ENCODE measurements around the gene PTPRM.

DNA sequence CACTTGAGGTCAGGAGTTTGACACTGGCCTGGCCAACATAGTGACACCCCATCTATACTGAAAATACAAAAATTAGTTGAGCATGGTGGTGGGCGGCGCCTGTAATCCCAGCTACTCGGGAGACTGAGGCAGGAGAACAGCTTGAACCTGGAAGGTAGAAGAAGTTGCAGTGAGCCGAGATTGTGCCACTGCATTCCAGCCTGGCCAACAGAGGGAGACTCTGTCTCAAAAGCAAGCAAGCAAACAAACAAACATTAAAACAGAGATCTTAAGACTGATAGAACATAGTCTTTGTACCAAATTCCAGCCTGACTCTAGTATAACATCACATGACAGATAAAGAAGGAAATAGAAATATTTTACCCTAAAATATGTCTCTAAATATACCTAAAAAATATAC is 168.1 kb downstream of the PTPRM start:
- TF ChIP-seq POLR2A (IDR thresholded peaks at IDR 0.05; ENCODE audit: low read depth, low read length) (no peak), POU2F2 (IDR thresholded peaks at IDR 0.05; ENCODE audit: low read depth, low read length) (no peak), POLR2AphosphoS5 (IDR thresholded peaks at IDR 0.05; ENCODE audit: low read depth, low read length) (no peak)

Data from GM12891 (cell line).